Neural crest cell (in vitro differentiated cells): ENCODE measurements around the gene RABGAP1L. TPM values are rescaled to one million over a fixed set of nuclear protein-coding genes. Genes with fewer than 3 reads are reported as not detected.
"Not testable (repeated sequence)": the region's sequence is repeated elsewhere in the genome, so short reads cannot be mapped to it uniquely, and the experiment has no call there.

Source experiments
- DNase-seq: peaks from one replicate; pipeline ENCODE4 v3.0.0; 2021; ENCODE audit warnings: low read depth, mixed read lengths, low spot score
- H3K27ac Mint-ChIP-seq: one replicate; pipeline ENCODE4 v1.8.0; 2021; ENCODE audit warnings: mild to moderate bottlenecking, mixed read lengths; ENCODE audit not compliant: unreplicated experiment
- H3K27me3 Mint-ChIP-seq: 2 replicates; pipeline ENCODE4 v1.8.0; 2021; ENCODE audit warnings: low read depth, mild to moderate bottlenecking, mixed read lengths
- H3K36me3 Mint-ChIP-seq: 2 replicates; pipeline ENCODE4 v1.8.0; 2021; ENCODE audit warnings: low read depth, mild to moderate bottlenecking, mixed read lengths
- H3K4me1 Mint-ChIP-seq: 2 replicates; pipeline ENCODE4 v1.8.0; 2021; ENCODE audit warnings: mixed read lengths
- H3K4me3 Mint-ChIP-seq: one replicate; pipeline ENCODE4 v1.8.0; 2021; ENCODE audit warnings: mild to moderate bottlenecking, mixed read lengths
- H3K9me3 Mint-ChIP-seq: 2 replicates; pipeline ENCODE4 v1.8.0; 2021; ENCODE audit warnings: mixed read lengths
- total RNA-seq: library from RNA; stranded (reverse); gene quantifications from 2 replicates; pipeline ENCODE4 v1.2.1, GENCODE V29; 2021
- TF ChIP-seq, protein P1 (sequence below): fragments of 200-600 bp; sonication (generic); conservative IDR thresholded peaks from 2 replicates; pipeline ENCODE4 v1.5.0; 2021; ENCODE audit warnings: antibody characterized with exemption, mild to moderate bottlenecking

The RABGAP1L gene
- total RNA-seq, 1 donor from 2014 or later: 25.6 TPM

DNA sequence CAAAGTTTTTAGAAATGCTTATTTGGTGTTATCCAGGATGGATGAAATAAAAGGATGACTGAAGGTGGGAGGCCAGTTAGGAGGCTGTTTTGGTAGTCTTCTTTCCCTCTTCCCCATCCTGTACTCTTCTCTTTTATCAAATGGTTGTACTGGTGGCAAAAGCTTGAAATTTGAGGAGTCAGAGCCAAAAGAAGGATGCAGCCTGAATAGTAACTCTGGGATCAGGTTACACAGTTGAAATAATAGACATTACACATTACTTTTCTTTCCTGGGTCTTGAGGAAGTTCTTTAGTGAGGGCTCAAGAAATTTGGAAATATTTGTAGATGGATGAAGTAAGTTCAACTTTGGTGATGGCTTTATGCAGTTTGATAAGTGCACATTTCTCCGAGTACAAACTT is 397.1 kb downstream of the RABGAP1L start:
- Mint-ChIP-seq H3K9me3 (peaks cover 11% of the 10 kb centered on the region), H3K27ac (no peak overlapping the region), H3K4me1 (peaks cover 13% of the 10 kb centered on the region), H3K36me3 (peaks cover 4% of the 10 kb centered on the region), H3K4me3 (no peak overlapping the region), H3K27me3 (no peaks in the 10 kb centered on the region)
- DNase-seq: no peak
- TF ChIP-seq, protein P1, sequence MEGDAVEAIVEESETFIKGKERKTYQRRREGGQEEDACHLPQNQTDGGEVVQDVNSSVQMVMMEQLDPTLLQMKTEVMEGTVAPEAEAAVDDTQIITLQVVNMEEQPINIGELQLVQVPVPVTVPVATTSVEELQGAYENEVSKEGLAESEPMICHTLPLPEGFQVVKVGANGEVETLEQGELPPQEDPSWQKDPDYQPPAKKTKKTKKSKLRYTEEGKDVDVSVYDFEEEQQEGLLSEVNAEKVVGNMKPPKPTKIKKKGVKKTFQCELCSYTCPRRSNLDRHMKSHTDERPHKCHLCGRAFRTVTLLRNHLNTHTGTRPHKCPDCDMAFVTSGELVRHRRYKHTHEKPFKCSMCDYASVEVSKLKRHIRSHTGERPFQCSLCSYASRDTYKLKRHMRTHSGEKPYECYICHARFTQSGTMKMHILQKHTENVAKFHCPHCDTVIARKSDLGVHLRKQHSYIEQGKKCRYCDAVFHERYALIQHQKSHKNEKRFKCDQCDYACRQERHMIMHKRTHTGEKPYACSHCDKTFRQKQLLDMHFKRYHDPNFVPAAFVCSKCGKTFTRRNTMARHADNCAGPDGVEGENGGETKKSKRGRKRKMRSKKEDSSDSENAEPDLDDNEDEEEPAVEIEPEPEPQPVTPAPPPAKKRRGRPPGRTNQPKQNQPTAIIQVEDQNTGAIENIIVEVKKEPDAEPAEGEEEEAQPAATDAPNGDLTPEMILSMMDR: no peak

DNA sequence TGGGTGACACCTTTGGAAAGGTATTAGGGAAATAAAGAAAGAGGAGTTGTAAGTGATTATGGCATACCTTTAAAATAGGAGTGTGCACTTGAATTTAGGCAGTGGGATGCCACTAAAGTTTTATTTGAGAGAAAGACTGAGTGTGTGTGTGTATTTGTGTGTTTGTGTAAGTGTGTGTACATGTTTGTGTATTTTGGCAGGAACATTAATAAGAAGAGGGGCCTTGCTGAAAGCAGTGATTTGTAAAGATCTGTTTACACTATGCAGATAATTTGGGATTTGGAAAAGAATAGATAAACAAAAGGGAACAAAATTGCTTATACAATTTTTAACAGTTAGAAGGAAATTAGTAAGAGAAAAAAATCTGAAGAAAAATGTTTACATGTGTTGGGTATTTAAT is 409.2 kb downstream of the RABGAP1L start:
- Mint-ChIP-seq H3K4me1 (no peaks in the 10 kb centered on the region), H3K27ac (no peak overlapping the region), H3K27me3 (no peaks in the 10 kb centered on the region), H3K4me3 (no peak overlapping the region), H3K36me3 (peaks cover 3% of the 10 kb centered on the region), H3K9me3 (peaks cover 3% of the 10 kb centered on the region)
- no peak for DNase-seq
- TF ChIP-seq, protein P1: no peak

DNA sequence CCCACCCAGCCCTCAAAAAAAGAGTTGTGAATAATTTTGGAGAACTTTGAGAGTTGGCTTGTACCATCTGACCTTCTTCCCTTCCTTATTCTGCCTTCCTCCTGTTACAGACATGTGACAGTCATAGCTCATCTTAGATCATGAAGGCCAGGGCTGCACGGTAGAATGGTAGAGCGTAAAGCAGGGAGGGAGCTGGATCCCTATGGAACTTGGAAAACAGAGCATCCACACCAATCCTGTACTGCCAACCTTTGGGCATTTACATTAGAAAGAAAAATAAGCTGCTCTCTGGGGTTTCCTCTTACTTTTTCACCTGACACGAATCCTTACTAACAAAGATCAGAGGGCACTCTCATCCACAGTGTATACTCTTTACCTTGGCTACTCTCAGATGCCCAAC is 409.9 kb downstream of the RABGAP1L start:
- no peaks in the 10 kb centered on the region for H3K27me3 Mint-ChIP-seq
- H3K4me3 Mint-ChIP-seq: no peak overlapping the region
- H3K4me1 Mint-ChIP-seq: no peaks in the 10 kb centered on the region
- TF ChIP-seq, protein P1: no peak
- H3K36me3 Mint-ChIP-seq: peaks cover 3% of the 10 kb centered on the region
- H3K9me3 Mint-ChIP-seq: peaks cover 3% of the 10 kb centered on the region
- H3K27ac Mint-ChIP-seq: no peak overlapping the region
- DNase-seq: no peak

DNA sequence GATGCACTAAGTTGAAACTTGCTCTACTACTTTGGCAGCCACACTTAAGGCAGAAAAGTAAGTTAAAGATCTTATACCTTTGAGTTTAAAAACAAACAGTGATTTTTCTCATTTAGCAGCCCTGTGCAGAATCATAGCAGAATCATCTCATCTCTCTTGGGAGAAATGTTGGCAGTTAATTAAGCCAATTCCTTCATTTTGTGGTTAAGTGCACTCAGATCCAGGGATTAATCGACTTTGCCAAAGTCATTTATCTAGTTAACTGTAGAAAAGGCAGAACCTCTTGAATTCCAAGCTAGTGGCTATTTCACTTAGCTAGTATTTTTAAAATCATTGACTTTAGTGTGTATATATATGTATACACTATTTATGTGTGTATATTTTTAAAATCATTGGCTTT is 413.5 kb downstream of the RABGAP1L start:
- Mint-ChIP-seq H3K27me3 (no peaks in the 10 kb centered on the region), H3K27ac (no peak overlapping the region), H3K4me3 (no peak overlapping the region), H3K36me3 (peaks cover 9% of the 10 kb centered on the region), H3K9me3 (peaks cover 11% of the 10 kb centered on the region), H3K4me1 (no peaks in the 10 kb centered on the region)
- DNase-seq: no peak
- TF ChIP-seq, protein P1: no peak

DNA sequence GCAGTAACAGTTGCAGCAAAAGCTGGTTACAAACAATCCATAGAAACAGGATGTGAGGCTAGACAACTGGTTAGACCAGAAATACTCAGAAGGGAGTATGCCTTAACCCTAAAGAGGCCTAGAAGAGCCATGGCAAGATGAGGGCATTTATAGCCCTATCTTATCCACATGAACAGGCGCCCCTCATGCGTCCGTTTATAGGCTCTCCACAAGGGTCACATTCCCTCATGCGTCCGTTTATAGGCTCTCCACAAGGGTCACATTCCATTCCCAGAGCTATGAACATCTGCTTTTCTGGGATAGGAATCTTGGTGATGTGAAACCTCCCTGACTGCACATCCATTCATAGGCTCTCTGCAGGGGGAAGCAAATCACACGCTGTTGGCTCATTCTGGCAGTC is 416.8 kb downstream of the RABGAP1L start:
- H3K9me3 Mint-ChIP-seq: peaks cover 15% of the 10 kb centered on the region
- H3K36me3 Mint-ChIP-seq, H3K4me3 Mint-ChIP-seq, H3K4me1 Mint-ChIP-seq, DNase-seq, H3K27ac Mint-ChIP-seq, H3K27me3 Mint-ChIP-seq: not testable (repeated sequence)

DNA sequence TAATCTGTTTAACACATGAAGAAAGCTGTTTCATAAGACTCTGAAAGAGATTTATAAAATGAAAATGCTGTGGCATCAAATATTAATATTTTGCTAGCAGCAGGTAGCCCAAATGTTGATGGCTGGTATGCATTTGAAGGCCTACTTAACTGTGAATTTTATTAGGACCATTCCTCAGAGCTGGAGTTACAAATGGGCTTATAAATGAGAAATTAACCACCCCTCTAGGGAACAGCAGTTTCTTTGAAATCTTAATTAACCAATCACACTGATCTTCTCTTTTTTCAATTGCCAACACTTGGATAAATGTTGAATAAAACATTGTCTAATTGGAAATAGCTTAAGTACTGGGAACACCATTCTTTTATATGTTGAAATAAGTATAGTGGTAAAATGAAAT is 418.4 kb downstream of the RABGAP1L start:
- peaks cover 14% of the 10 kb centered on the region for H3K9me3 Mint-ChIP-seq

More for the DNA sequence above, 418.4 kb downstream of the RABGAP1L start:
- H3K4me1 Mint-ChIP-seq: no peaks in the 10 kb centered on the region
- TF ChIP-seq, protein P1: no peak
- no peak overlapping the region for H3K4me3 Mint-ChIP-seq
- no peak overlapping the region for H3K27ac Mint-ChIP-seq
- no peak for DNase-seq
- no peaks in the 10 kb centered on the region for H3K27me3 Mint-ChIP-seq
- peaks cover 8% of the 10 kb centered on the region for H3K36me3 Mint-ChIP-seq
